Measurements from ENCODE around the gene ATP13A5.

GRCh38 chr3:193297421-193297820 is 81.1 kb downstream of the ATP13A5 start:
- TF ChIP-seq TAF1 (IDR thresholded peaks at IDR 0.05; ENCODE audit: low read depth) (no peak), TCF12 (IDR thresholded peaks at IDR 0.05; ENCODE audit: low read depth) (no peak), CEBPB (IDR thresholded peaks at IDR 0.05) (no peak), EP300 (IDR thresholded peaks at IDR 0.05; ENCODE audit: borderline replicate concordance) (no peak), RAD21 (IDR thresholded peaks at IDR 0.05; ENCODE audit: low read depth) (no peak), YY1 (IDR thresholded peaks at IDR 0.05; ENCODE audit: low read depth) (no peak), REST (IDR thresholded peaks at IDR 0.05; ENCODE audit: low read depth) (no peak), CREB1 (IDR thresholded peaks at IDR 0.05; ENCODE audit: low read depth) (no peak), ZBTB7A (IDR thresholded peaks at IDR 0.05; ENCODE audit: low read depth) (no peak), MAX (IDR thresholded peaks at IDR 0.05) (no peak), FOXM1 (IDR thresholded peaks at IDR 0.05; ENCODE audit: borderline replicate concordance, low read depth) (no peak), USF1 (IDR thresholded peaks at IDR 0.05) (no peak), EGR1 (IDR thresholded peaks at IDR 0.05) (no peak), TEAD4 (IDR thresholded peaks at IDR 0.05) (no peak)

Measured in Ishikawa (cell line).